NOMO-1 treated with DMSO at 0.1 percent for 48 hours (cell line): Measurements from ENCODE around the gene TMEM119.

ENCODE experiments used
- DNase-seq: peaks from one replicate; lab custom pipeline; 2025; ENCODE audit not compliant: unreplicated experiment; lab: John Stamatoyannopoulos, UW

Gene TMEM119

GRCh38 chr12:108542320-108542719 is 55.6 kb downstream of the TMEM119 start:
- DNase-seq = no peak
